Endodermal cell (in vitro differentiated cells): ENCODE data around the gene KAT2A. TPM values are rescaled to one million over a fixed set of nuclear protein-coding genes. Genes with fewer than 3 reads are reported as not detected.
"Not testable (repeated sequence)": the region's sequence is repeated elsewhere in the genome, so short reads cannot be mapped to it uniquely, and the experiment has no call there.

Experiments
- DNase-seq: peaks from one replicate; pipeline ENCODE4 v3.0.0-alpha.2; 2017
- H3K27ac ChIP-seq: 2 replicates; pipeline ENCODE4 v1.5.1; 2013; ENCODE audit warnings: mild to moderate bottlenecking, low read depth, low read length, moderate library complexity
- H3K27me3 ChIP-seq: 2 replicates; pipeline ENCODE4 v1.6.1; 2013; ENCODE audit warnings: mild to moderate bottlenecking, low read length, moderate library complexity; ENCODE audit not compliant: insufficient read depth, control insufficient read depth, poor library complexity, severe bottlenecking
- H3K36me3 ChIP-seq: 2 replicates; pipeline ENCODE4 v1.7.0; 2013; ENCODE audit warnings: mild to moderate bottlenecking, low read length, moderate library complexity; ENCODE audit not compliant: control insufficient read depth, insufficient read depth
- H3K4me1 ChIP-seq: one replicate; pipeline ENCODE4 v1.7.0; 2013; ENCODE audit warnings: low read length; ENCODE audit not compliant: control insufficient read depth, insufficient read depth
- H3K4me3 ChIP-seq: 2 replicates; pipeline ENCODE4 v1.5.1; 2013; ENCODE audit warnings: mild to moderate bottlenecking, low read length, moderate library complexity
- H3K9ac ChIP-seq: 2 replicates; pipeline ENCODE4 v1.6.1; 2013; ENCODE audit warnings: mild to moderate bottlenecking, low read length, moderate library complexity; ENCODE audit not compliant: poor library complexity, severe bottlenecking; ENCODE audit errors: extremely low read depth
- H3K9me3 ChIP-seq: 2 replicates; pipeline ENCODE4 v1.6.1; 2013; ENCODE audit warnings: mild to moderate bottlenecking, low read length, moderate library complexity; ENCODE audit not compliant: control insufficient read depth
- H3K27ac Mint-ChIP-seq: 2 replicates; pipeline ENCODE4 v1.8.0; 2020; ENCODE audit warnings: mixed read lengths
- H3K27me3 Mint-ChIP-seq: 2 replicates; pipeline ENCODE4 v1.8.0; 2021; ENCODE audit warnings: mild to moderate bottlenecking, mixed read lengths; ENCODE audit not compliant: insufficient read depth
- H3K36me3 Mint-ChIP-seq: 2 replicates; pipeline ENCODE4 v1.8.0; 2020; ENCODE audit warnings: low read depth, mixed read lengths
- H3K4me1 Mint-ChIP-seq: 2 replicates; pipeline ENCODE4 v1.8.0; 2020; ENCODE audit warnings: mixed read lengths
- H3K4me3 Mint-ChIP-seq: 2 replicates; pipeline ENCODE4 v1.8.0; 2020; ENCODE audit warnings: mild to moderate bottlenecking, moderate library complexity, mixed read lengths
- H3K9me3 Mint-ChIP-seq: 2 replicates; pipeline ENCODE4 v1.8.0; 2020; ENCODE audit warnings: mild to moderate bottlenecking, mixed read lengths
- CTCF ChIP-seq: fragments of 200-600 bp; sonication (generic); conservative IDR thresholded peaks from 2 replicates; pipeline ENCODE4 v1.5.0; 2021; ENCODE audit warnings: antibody characterized with exemption, mild to moderate bottlenecking
- WGBS, 2 experiments: methylation state at CpG; one replicate each; pipeline versions ENCODE4 v1.1.5 to v1.1.7; 2013; ENCODE audit warnings: missing lambda C conversion rate in 2 of 2, mixed read lengths in 1 of 2; ENCODE audit not compliant: insufficient coverage in 1 of 2, insufficient read length in 1 of 2; 5-methylcytosine and 5-hydroxymethylcytosine counted together
- total RNA-seq, 2 donors: library from RNA; stranded (reverse); fragmentation: NEBNext Ultra II Directional in 1 of 2; extraction: Animal tissue kit (Norgen Biotek cat#: 25700) in 1 of 2; gene quantifications; 2 replicates in 1 of 2; 3 replicates in 1 of 2; pipeline ENCODE4 v1.2.1, GENCODE V29; 2021

The KAT2A gene
- total RNA-seq, 2 donors from 2014 or later: 48.0 to 57.6 TPM

- Histone ChIP-seq H3K9me3 (no peaks in the 10 kb centered on the region), H3K27ac (no peak overlapping the region)
Observed at GRCh38 chr17:42141382-42141781, 20.2 kb upstream of the KAT2A start.

GRCh38 chr17:42140690-42141089, 19.5 kb upstream of the KAT2A start:
- Histone ChIP-seq H3K36me3 (peaks cover 34% of the 10 kb centered on the region), H3K4me1 (peaks cover 12% of the 10 kb centered on the region)
- 80 to 97% methylated on average over 4 to 7 of the region's 7 CpGs for WGBS, 2 experiments
- not testable (repeated sequence) for H3K4me3 ChIP-seq, H3K27me3 Mint-ChIP-seq, H3K9ac ChIP-seq, DNase-seq, H3K27ac ChIP-seq, H3K4me3 Mint-ChIP-seq, H3K27ac Mint-ChIP-seq, H3K9me3 ChIP-seq, H3K9me3 Mint-ChIP-seq, H3K27me3 ChIP-seq
- H3K4me1 Mint-ChIP-seq: peaks cover 34% of the 10 kb centered on the region
- peaks cover 30% of the 10 kb centered on the region for H3K36me3 Mint-ChIP-seq

More at GRCh38 chr17:42141382-42141781, 20.2 kb upstream of the KAT2A start:
- Mint-ChIP-seq H3K9me3 (no peaks in the 10 kb centered on the region), H3K4me1 (peaks cover 27% of the 10 kb centered on the region), H3K27ac (no peak overlapping the region), H3K4me3 (no peak overlapping the region), H3K27me3 (no peaks in the 10 kb centered on the region), H3K36me3 (peaks cover 30% of the 10 kb centered on the region)
- 96 to 98% methylated on average over 8 of the region's 8 CpGs for WGBS, 2 experiments
- H3K9ac ChIP-seq: no peak overlapping the region
- H3K4me1 ChIP-seq: peaks cover 6% of the 10 kb centered on the region
- no peaks in the 10 kb centered on the region for H3K27me3 ChIP-seq
- no peak for DNase-seq
- no peak for TF ChIP-seq CTCF
- H3K4me3 ChIP-seq: no peak overlapping the region
- peaks cover 34% of the 10 kb centered on the region for H3K36me3 ChIP-seq

- TF ChIP-seq CTCF: no peak
- H3K36me3 ChIP-seq: peaks cover 45% of the 10 kb centered on the region
- H3K27me3 ChIP-seq: no peaks in the 10 kb centered on the region
- 86 to 90% methylated on average over 7 of the region's 7 CpGs for WGBS, 2 experiments
- no peak overlapping the region for H3K27ac ChIP-seq
- H3K4me3 ChIP-seq: no peak overlapping the region
- DNase-seq: no peak
- Mint-ChIP-seq H3K36me3 (peaks cover 26% of the 10 kb centered on the region), H3K4me3 (no peak overlapping the region), H3K27ac (peak overlapping the region; percentile 75), H3K4me1 (peaks cover 42% of the 10 kb centered on the region), H3K9me3 (no peaks in the 10 kb centered on the region), H3K27me3 (no peaks in the 10 kb centered on the region)
- H3K9me3 ChIP-seq: no peaks in the 10 kb centered on the region
- H3K9ac ChIP-seq: no peak overlapping the region
- peaks cover 18% of the 10 kb centered on the region for H3K4me1 ChIP-seq
Observed at GRCh38 chr17:42138749-42139492, 17.8 kb upstream of the KAT2A start.
